Limb (tissue), 2 donors: ENCODE measurements around the gene KCNT1.

Source experiments
- DNase-seq, 2 donors: peaks; one replicate each; pipeline ENCODE4 v3.0.0-alpha.2; 2016; ENCODE audit errors: extremely low spot score in 2 of 2

Gene KCNT1

DNA sequence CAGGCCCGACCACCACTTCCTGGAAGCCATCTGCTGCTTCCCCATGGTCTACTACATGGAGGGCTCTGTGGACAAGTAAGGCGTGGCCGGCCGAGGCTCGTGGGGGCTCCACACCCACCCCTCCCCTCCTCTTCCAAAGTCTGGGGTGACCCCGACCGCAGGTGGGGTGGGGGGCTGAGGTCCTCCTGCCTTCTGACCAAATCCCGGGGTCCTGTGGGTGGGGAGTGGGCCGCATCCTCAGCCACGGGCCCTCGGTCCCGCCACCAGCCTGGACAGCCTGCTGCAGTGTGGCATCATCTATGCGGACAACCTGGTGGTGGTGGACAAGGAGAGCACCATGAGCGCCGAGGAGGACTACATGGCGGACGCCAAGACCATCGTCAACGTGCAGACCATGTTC lies 76.4 kb downstream of the KCNT1 start:
- no peak for DNase-seq

DNA sequence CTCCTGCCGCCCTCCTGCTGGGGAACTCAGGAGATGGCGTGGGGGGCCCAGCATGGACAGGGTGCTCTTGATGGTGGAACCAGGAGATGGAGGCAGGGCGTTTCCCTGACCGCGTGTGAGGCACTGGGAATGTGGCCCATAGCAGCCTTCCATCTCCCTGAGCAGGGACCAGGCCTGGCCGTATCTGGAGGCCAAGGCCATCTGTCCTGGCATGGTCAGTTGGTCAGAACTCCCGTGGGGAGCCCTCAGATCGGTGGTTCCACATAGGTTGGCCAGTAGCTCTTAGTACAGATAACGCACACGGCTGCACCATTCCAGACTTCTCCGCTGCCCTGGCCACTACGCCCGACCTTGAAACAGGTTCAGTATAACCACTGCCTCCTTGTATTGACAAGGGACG lies 77.6 kb downstream of the KCNT1 start:
- no peak for DNase-seq

- DNase-seq, result no peak
Measured at GRCh38 chr9:135780086-135780485, 78.1 kb downstream of the KCNT1 start.

GRCh38 chr9:135780626-135781025 lies 78.6 kb downstream of the KCNT1 start:
- no peak for DNase-seq

- DNase-seq, result no peak
Measured at GRCh38 chr9:135782946-135783345, 81.0 kb downstream of the KCNT1 start.

- no peak for DNase-seq
Measured at GRCh38 chr9:135783540-135784245, 81.7 kb downstream of the KCNT1 start.

GRCh38 chr9:135785013-135785575 lies 83.1 kb downstream of the KCNT1 start:
- no peak for DNase-seq

- DNase-seq, result no peak
Measured at GRCh38 chr9:135786146-135786690, 84.2 kb downstream of the KCNT1 start.

DNA sequence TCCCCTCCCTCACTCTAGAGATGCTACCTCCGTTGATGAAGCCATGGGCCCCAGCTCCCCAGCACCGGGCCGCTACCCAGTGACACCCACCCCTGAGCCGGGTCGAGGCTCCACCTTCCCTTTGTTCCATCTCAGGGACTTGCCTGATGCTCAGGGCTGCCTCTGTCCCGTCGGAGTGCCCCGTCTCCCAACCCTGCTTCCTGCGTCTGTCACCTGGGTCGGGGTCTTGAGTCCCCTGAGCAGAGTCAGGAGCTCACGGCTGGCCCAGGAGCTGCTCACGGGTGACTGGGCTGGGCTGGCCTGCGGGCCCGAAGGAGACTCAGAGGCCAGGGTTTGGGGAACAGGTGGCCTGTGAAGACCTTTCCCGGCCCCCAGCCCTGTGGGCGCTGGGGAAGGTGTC lies 85.3 kb downstream of the KCNT1 start:
- DNase-seq, result no peak

- DNase-seq, result no peak
Measured at GRCh38 chr9:135787776-135788575, 86.0 kb downstream of the KCNT1 start.

DNA sequence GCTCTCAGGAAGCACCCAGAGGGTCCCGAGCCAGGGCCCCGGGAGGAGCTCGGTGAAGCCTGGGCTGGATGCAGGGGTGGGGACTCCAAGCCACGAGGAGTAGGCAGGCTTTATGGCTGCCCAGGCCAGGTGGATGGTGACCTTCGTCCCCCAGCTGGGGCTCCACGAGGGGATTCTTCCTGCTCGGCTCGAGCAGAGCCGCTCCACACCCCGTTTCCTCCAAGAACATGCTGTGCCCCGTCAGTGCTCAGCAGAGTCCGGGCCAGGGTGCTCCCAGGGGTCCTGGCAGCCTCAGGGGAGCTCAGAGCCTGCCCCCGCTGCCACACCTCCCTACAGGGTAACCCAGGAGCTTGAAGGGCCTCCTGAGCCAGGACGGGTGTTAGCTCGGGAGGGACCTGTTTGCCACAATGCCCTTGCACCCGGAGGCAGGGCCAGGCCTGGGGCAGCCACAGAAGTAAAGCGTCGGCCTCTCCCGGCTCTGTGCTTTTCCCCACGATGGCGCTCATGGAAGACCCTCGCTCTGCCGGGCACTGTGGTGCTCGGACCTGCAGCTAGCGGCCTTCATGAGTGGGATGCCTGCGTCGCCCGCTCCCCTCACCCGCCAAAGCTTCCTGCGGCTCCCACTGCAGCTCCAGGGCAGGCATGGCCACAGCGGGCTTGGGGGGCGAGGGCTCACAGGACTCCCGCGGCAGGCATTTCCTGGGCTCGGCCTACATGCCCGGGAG lies 86.8 kb downstream of the KCNT1 start:
- DNase-seq, result no peak

- no peak for DNase-seq
Measured at GRCh38 chr9:135789838-135790291, 87.9 kb downstream of the KCNT1 start.

GRCh38 chr9:135790356-135790755 lies 88.4 kb downstream of the KCNT1 start:
- DNase-seq, result no peak

GRCh38 chr9:135790850-135791249 lies 88.9 kb downstream of the KCNT1 start:
- no peak for DNase-seq

DNA sequence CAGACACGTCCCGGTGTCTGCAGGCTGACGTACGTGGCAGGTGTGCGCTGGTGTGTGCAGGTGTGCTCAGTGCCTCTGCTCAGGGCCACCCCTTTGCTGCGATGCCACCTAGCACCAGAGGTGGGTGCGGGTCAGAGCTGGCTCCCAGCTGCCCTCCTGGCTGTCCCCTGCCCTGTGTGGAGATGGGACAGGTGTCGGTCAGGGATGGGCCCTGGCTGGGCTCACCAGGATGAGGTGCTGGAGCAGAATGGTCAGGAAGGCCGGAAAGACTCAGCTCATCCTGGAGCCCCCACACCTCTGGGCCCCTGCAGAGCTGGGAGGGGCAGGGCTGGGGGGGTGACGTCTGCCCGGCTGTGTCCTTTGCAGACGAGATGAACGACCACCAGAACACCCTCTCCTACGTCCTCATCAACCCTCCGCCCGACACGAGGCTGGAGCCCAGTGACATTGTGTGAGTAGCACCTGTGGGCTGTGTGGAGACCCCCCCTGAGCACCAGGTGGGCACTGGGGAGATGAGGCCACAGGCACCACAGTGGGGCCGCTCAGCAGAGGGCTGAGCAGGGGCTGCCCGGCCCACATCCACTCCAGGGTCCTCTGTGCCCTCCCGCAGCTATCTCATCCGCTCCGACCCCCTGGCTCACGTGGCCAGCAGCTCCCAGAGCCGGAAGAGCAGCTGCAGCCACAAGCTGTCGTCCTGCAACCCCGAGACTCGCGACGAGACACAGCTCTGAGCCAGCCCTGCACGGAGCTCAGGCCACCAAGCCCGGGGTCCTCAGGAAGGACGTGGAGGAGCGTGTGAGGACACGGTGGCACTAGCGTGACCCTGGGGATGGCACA lies 89.7 kb downstream of the KCNT1 start:
- DNase-seq, result no peak

- no peak for DNase-seq
Measured at GRCh38 chr9:135792268-135793128, 90.5 kb downstream of the KCNT1 start.

GRCh38 chr9:135793221-135794056 lies 91.5 kb downstream of the KCNT1 start:
- DNase-seq, result no peak

DNA sequence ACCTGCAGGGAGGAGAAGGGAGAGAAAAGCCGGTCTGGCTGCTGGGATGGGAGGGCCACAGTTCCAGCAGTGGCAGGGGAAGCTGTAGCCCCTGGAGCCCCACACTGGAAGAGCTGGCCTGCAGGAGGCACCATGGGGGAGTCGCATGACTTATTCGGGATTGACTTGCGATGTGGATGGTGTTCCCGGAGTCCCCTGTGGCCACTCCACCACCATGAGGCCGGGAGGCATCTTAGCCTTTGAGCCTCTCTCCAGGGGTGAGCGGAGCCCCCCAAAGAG lies 92.0 kb downstream of the KCNT1 start:
- DNase-seq, result no peak

DNA sequence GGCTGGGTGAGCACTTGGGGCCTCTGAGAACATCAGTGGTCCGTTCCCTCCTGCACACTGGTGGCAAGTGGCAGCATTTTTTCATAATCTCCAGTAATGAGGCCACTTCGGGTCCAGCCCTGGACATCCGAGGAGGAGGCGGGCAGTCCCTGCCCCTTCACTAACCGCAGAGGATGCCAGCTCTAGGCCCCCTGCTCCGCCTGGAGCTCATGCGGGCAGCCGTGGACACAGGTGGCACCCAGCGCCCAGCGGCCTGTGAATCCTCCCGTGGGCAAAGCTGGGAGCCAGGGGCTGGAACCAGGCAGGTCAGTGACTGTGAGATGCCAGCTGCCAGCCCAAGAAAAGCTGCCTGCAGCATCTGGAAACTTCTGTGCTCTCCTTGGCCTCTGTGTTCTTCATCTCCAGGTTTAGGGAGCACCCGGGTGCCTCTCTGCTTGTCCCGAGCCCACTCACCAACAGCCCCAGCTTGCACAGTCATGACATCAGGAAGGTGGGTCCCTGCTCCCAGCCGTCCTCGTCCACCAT lies 92.4 kb downstream of the KCNT1 start:
- no peak for DNase-seq
